Common myeloid progenitor, CD34-positive (primary cell): Measurements from ENCODE around the gene SKOR1. TPM values are rescaled to one million over a fixed set of nuclear protein-coding genes. Genes with fewer than 3 reads are reported as not detected.

Experiments used
- CTCF ChIA-PET: fragments of 350-600 bp; sonication (Branson Sonifier 250); formaldehyde crosslinking; loops from one replicate; lab custom pipeline; 2021; ENCODE audit warnings: antibody characterized with exemption; lab: Charles Lee
- POLR2A ChIA-PET: fragments of 350-600 bp; sonication (Branson Sonifier 250); formaldehyde crosslinking; loops from one replicate; lab custom pipeline; 2021; ENCODE audit warnings: antibody characterized with exemption; lab: Charles Lee
- DNase-seq, 3 donors: peaks; one replicate each; pipeline versions ENCODE4 v3.0.0 to v3.0.0-alpha.2; 2013
- H3K27ac ChIP-seq, 2 experiments: 1 replicate in 1 of 2; 2 replicates in 1 of 2; pipeline ENCODE4 v1.7.0; 2013; ENCODE audit warnings: inconsistent platforms in 2 of 2, low read length in 2 of 2, mild to moderate bottlenecking in 2 of 2, low read depth in 1 of 2, moderate library complexity in 1 of 2; ENCODE audit not compliant: severe bottlenecking in 2 of 2, insufficient read depth in 1 of 2, poor library complexity in 1 of 2
- H3K27me3 ChIP-seq, 5 experiments: replicated peaks in 2 of 5; 1 replicate in 3 of 5; 2 replicates in 2 of 5; pipeline versions ENCODE4 v1.6.1 to v1.7.0; 2013; ENCODE audit warnings: low read length in 4 of 5, mild to moderate bottlenecking in 2 of 5, moderate library complexity in 2 of 5, inconsistent platforms in 1 of 5; ENCODE audit not compliant: insufficient read depth in 5 of 5, control insufficient read depth in 4 of 5
- H3K36me3 ChIP-seq, 4 experiments: 1 replicate in 2 of 4; 2 replicates in 2 of 4; pipeline versions ENCODE4 v1.6.1 to v1.7.0; 2013; ENCODE audit warnings: low read length in 3 of 4, control low read depth in 1 of 4, mild to moderate bottlenecking in 1 of 4; ENCODE audit not compliant: control insufficient read depth in 4 of 4, insufficient read depth in 4 of 4
- H3K4me1 ChIP-seq, 4 experiments: 1 replicate in 3 of 4; 2 replicates in 1 of 4; pipeline versions ENCODE4 v1.6.1 to v1.7.1; 2013; ENCODE audit warnings: low read length in 3 of 4, mild to moderate bottlenecking in 3 of 4, control low read depth in 1 of 4, inconsistent platforms in 1 of 4, moderate library complexity in 1 of 4; ENCODE audit not compliant: control insufficient read depth in 4 of 4, insufficient read depth in 4 of 4; ENCODE audit errors: control extremely low read depth in 1 of 4
- H3K4me3 ChIP-seq, 7 experiments: 1 replicate in 4 of 7; 2 replicates in 3 of 7; pipeline versions ENCODE4 v1.5.1 to v1.7.0; 2013; ENCODE audit warnings: mild to moderate bottlenecking in 7 of 7, low read length in 6 of 7, moderate library complexity in 6 of 7, inconsistent platforms in 2 of 7, low read depth in 2 of 7, control low read depth in 1 of 7; ENCODE audit not compliant: insufficient read depth in 4 of 7, control insufficient read depth in 1 of 7; ENCODE audit errors: extremely low read depth in 1 of 7
- H3K9me3 ChIP-seq, 5 experiments: 1 replicate in 4 of 5; 2 replicates in 1 of 5; pipeline versions ENCODE4 v1.6.1 to v1.7.1; 2013; ENCODE audit warnings: low read length in 4 of 5, mild to moderate bottlenecking in 2 of 5, inconsistent platforms in 1 of 5, low read depth in 1 of 5, moderate library complexity in 1 of 5; ENCODE audit not compliant: control insufficient read depth in 4 of 5, insufficient read depth in 2 of 5; ENCODE audit errors: control extremely low read depth in 1 of 5
- whole genome bisulfite sequencing: methylation state at CpG from one replicate; pipeline ENCODE4 v1.1.5; 2013; ENCODE audit not compliant: insufficient coverage; 5-methylcytosine and 5-hydroxymethylcytosine counted together
- polyA plus RNA-seq: library from polyadenylated mRNA; unstranded; fragments of 120-200 nt; gene quantifications from one replicate; pipeline ENCODE4 v1.2.1, GENCODE V29; 2013

Gene SKOR1, protein sequence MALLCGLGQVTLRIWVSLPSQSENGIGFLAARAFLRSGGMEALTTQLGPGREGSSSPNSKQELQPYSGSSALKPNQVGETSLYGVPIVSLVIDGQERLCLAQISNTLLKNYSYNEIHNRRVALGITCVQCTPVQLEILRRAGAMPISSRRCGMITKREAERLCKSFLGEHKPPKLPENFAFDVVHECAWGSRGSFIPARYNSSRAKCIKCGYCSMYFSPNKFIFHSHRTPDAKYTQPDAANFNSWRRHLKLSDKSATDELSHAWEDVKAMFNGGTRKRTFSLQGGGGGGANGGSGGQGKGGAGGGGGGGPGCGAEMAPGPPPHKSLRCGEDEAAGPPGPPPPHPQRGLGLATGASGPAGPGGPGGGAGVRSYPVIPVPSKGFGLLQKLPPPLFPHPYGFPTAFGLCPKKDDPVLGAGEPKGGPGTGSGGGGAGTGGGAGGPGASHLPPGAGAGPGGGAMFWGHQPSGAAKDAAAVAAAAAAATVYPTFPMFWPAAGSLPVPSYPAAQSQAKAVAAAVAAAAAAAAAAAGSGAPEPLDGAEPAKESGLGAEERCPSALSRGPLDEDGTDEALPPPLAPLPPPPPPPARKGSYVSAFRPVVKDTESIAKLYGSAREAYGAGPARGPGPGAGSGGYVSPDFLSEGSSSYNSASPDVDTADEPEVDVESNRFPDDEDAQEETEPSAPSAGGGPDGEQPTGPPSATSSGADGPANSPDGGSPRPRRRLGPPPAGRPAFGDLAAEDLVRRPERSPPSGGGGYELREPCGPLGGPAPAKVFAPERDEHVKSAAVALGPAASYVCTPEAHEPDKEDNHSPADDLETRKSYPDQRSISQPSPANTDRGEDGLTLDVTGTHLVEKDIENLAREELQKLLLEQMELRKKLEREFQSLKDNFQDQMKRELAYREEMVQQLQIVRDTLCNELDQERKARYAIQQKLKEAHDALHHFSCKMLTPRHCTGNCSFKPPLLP
- 0.59 TPM for polyA plus RNA-seq

DNA sequence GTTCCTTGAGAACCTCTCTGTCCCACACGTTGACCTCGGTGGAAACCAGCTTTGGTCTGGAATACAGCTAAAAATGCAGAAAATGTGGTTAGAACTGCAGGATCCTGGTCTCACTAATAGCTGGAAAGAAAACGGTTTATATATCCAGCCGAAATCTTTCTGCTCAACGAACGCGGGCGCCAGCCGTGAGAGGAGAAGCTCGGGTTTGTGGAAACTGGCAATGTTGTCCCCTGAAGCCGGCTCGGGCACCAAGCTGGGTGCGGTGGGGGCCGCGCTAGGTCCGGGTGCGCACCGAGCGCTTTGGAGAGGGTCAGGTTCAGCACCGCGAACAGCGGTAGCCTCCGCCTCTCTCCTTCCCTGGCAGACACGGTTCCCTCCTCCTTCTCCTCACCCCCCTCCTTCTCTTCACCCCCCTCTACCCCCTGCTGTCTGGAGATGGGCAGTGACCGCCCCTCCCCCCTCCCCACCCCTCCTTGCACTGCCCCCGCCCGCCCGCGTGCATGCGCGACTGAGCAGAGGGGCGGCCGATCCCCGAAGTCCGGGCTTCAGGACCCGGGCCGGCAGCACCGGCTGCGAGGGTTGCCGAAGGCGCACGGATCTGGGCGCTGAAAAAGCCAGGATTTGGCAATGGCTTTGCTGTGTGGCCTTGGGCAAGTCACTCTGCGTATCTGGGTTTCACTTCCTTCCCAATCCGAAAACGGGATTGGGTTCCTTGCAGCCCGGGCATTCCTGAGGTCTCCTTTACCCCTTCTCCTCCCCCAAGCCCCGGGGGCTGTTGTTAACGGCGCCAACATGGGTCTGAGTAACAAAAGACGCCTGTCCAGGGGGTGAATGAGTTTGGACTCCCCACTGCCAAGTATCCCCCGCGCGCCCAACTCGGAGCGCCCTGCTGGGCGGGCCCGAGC is at the start of gene SKOR1:
TSS of gene SKOR1 (plus strand) at position 534 of the 905 bp plus-strand sequence. CDS start at position 628, 94 bp downstream.
- WGBS = 2% methylated on average over 38 of the region's 58 CpGs
- H3K27ac ChIP-seq = no peak within 1 kb of the TSS
- no peaks in the 10 kb centered on the region for H3K36me3 ChIP-seq
- DNase-seq = peak in 2 of 3 donors; percentile 67 to 72
- H3K27me3 ChIP-seq = peaks cover under 1 to 99% (median 54%) of the 10 kb centered on the region in 5 experiments
- H3K4me3 ChIP-seq = peak within 1 kb of the TSS in 4 of 7 experiments; percentile 6 to 45 (median 26)
- ChIA-PET POLR2A (no interaction called here), CTCF (interaction anchor here (0.6 to 1.6 kb wide), 6 partner anchors 11 to 323 kb away, joined by 3 to 4 read pairs (median 3); no protein-coding TSS in a partner anchor)
- peaks cover 0 to 11% (median 3%) of the 10 kb centered on the region in 5 experiments for H3K9me3 ChIP-seq
- peaks cover 0 to 77% (median 48%) of the 10 kb centered on the region in 4 experiments for H3K4me1 ChIP-seq

DNA sequence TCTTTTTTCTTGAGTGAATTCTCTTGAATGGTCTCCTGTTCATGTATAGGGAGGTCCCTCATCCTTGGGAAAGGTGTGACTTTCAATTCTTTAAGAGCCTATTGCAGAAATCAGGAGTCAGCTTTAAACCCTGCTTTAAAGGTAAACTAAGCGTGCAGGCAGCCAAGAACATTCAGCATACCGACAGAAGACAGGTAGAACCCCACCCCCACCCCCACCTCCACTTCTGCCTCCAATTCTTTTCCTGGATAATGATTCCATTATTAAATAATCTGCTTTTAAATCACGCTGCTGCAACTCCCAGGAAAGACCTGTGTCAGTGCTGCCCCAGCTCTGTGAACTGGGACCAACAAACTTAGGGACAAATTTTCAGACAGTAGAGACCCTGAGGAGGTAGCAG is 49.3 kb upstream of the SKOR1 start:
- ChIA-PET POLR2A (no interaction called here), CTCF (interaction anchor here (1.0 kb wide), 1 partner anchor 27 kb away, joined by 3 read pairs; no protein-coding TSS in a partner anchor)
- no peaks in the 10 kb centered on the region for H3K9me3 ChIP-seq
- 100% methylated on average over 3 of the region's 3 CpGs for WGBS
- H3K4me3 ChIP-seq = no peak overlapping the region
- H3K4me1 ChIP-seq = peaks cover 2 to 20% (median 12%) of the 10 kb centered on the region in 4 experiments
- H3K27me3 ChIP-seq = no peaks in the 10 kb centered on the region
- peaks cover 0 to 9% (median 4%) of the 10 kb centered on the region in 4 experiments for H3K36me3 ChIP-seq
- H3K27ac ChIP-seq = no peak overlapping the region
- DNase-seq = no peak

DNA sequence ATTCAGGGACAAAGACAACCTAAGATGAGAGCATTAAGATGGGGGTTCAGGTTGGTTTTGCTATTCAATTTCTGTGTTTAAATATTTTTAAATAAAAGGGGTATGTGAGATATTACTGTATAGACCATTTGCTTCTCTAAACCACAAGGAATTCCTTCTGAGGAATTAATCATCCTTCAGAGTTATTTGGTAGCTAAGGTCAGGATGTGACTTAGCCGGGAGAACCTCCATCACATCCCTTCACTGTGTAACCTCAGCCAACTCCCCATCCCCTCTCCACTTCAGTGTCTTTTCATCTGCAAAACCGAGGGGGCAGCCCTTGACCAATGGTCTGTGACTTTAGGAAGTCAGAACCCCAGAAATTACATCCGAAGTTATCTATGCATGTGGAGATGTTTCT is 48.7 kb upstream of the SKOR1 start:
- POLR2A ChIA-PET = no interaction called here
- CTCF ChIA-PET = interaction anchor here (0.6 to 1.0 kb wide), 2 partner anchors 28 to 1398 kb away, joined by 3 read pairs; no protein-coding TSS in a partner anchor
- peaks cover 2 to 20% (median 12%) of the 10 kb centered on the region in 4 experiments for H3K4me1 ChIP-seq
- no peaks in the 10 kb centered on the region for H3K27me3 ChIP-seq
- peaks cover 0 to 9% (median 4%) of the 10 kb centered on the region in 4 experiments for H3K36me3 ChIP-seq
- no peak for DNase-seq
- H3K27ac ChIP-seq = no peak overlapping the region
- no peaks in the 10 kb centered on the region for H3K9me3 ChIP-seq
- H3K4me3 ChIP-seq = no peak overlapping the region
- WGBS = 93% methylated on average over 3 of the region's 3 CpGs

DNA sequence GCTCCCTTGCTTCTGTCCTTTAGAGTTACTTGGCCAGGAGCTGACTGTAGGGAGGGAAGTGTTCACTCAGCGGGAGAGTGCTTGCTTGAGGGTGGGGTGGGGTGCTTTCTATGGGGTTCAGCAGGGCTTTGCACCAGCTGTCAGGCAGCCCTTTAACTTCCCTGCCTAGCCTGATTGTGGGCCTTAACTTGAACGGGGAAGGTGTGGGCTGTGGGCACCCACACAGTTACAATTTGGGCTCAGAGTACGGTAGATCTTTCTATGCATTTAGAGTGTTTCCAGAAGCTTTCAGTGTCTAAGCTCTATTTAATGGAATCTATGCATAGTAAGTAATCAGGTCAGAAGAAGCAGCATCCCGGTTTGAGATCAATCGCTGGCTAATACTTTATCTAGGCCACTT is 48.2 kb upstream of the SKOR1 start:
- peaks cover 0 to 9% (median 4%) of the 10 kb centered on the region in 4 experiments for H3K36me3 ChIP-seq
- 87% methylated on average over 3 of the region's 5 CpGs for WGBS
- CTCF ChIA-PET = interaction anchor here (0.6 to 1.0 kb wide), 2 partner anchors 28 to 1397 kb away, joined by 3 read pairs; no protein-coding TSS in a partner anchor
- H3K27ac ChIP-seq = no peak overlapping the region
- H3K4me3 ChIP-seq = no peak overlapping the region
- no peaks in the 10 kb centered on the region for H3K9me3 ChIP-seq
- POLR2A ChIA-PET = no interaction called here
- DNase-seq = no peak
- no peaks in the 10 kb centered on the region for H3K27me3 ChIP-seq
- peaks cover 2 to 20% (median 12%) of the 10 kb centered on the region in 4 experiments for H3K4me1 ChIP-seq

DNA sequence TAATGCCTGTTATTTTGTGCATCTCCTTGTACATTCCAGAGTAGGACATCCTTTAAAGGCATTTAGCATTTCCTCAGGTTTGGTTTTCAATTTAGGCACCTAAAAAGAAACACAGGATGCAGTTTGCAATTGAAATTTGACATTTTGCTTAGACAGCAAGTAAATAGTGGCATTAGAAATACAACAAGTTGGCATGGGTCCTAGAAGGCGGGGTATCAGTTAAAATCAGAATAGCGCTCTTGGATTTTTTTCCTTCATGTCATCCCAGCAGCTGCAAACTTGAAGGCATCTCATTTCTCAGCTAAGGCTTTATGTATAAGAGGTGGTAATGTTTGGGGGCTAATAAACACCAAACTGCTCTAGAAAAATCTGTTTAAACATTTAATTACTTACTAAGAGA is 47.5 kb upstream of the SKOR1 start:
- WGBS = 92% methylated on average over 2 of the region's 2 CpGs
- Histone ChIP-seq H3K4me1 (peaks cover 3 to 24% (median 15%) of the 10 kb centered on the region in 4 experiments), H3K4me3 (no peak overlapping the region), H3K27me3 (no peaks in the 10 kb centered on the region), H3K36me3 (peaks cover 0 to 9% (median 4%) of the 10 kb centered on the region in 4 experiments), H3K9me3 (no peaks in the 10 kb centered on the region), H3K27ac (no peak overlapping the region)
- no peak for DNase-seq
- ChIA-PET POLR2A (no interaction called here), CTCF (interaction anchor here (1.0 to 1.4 kb wide), 4 partner anchors 8 to 47 kb away, joined by 3 read pairs; no protein-coding TSS in a partner anchor)
